ENCODE data around the gene SORBS1.

SORBS1 gene

DNA sequence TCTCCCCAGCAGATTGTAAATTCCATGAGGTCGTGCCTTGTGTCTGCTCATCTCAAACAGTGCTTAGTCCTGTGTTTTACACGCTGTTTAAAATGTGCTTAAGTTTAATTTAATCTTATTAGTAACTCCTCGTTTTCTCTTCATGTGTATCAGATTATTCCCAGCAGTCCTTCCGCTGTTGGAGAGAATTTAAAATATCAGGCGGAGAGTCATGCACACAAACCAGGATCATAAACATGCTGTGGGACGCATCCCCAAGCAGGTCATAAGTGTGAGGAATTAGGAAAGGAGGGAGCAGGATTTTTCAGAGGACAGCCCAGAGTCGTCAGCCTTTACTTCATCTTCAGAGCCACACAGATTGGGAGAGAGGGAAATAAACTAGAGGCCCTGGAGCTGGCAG is 4.2 kb upstream of the SORBS1 start:
- DNase-seq (ENCODE audit: low spot score), result no peak

GRCh38 chr10:95564291-95564690 is 3.1 kb upstream of the SORBS1 start:
- DNase-seq (ENCODE audit: low spot score), result no peak

GRCh38 chr10:95562341-95562965 is 1.3 kb upstream of the SORBS1 start:
- no peak for DNase-seq (ENCODE audit: low spot score)

DNA sequence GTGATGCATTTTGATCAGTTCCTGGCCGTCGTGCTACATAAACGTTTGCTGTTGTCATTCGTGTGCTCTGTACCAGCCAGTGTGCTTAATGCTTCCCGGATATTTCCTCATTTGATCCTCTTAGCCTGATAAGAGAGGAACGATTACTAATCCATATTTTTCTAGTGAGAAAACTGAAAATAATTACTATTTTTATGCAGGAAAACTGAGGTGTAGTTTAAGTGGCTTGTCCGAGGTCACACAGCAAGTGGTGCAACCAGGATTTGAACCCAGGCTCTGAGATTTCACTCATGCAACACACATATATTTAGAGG is 650 bp upstream of the SORBS1 start:
- no peak for DNase-seq (ENCODE audit: low spot score)

DNA sequence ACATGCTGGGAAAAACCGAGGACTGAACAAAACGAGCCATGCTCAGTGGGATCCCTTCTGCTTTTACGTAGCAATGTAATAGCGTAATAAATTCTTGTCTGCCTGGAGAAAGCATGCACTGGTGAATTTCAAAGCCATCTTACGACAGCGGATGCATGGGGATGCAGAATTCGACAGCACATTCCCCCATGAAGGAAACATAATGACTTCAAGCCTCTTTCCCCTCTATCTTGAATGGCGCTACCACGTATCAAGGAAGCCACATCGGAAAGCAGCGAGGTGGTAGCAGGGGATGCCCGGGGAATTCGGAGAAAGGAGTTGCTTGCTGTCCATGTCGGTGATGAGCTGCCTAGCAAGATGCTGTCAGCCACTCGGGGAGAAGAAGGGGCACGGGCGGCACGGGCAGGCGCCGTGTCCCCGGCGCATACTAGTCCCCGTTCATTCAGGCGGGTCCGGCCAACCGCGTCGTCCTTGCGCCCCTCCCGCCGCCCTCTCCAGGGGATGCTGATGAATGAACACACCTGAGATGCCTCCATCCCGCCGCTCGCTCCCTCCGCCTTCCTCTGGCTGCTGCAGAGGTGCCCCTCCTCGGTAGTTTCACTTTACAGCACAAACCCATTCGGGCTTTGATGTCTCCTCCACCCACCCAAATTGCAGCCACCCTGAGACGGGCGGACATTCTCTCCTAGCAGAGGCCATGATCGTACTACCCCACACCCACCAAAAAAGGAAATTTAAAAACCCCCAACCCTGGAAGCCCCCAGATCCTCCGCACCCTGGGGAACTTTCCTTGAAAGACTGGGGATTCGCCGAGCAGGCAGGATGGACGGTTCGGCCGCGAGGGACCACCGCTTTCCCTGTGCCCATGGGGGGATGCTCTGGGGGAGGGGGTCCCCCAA is 644 bp downstream of the SORBS1 start:
- DNase-seq (ENCODE audit: low spot score), result peak; percentile 31

DNA sequence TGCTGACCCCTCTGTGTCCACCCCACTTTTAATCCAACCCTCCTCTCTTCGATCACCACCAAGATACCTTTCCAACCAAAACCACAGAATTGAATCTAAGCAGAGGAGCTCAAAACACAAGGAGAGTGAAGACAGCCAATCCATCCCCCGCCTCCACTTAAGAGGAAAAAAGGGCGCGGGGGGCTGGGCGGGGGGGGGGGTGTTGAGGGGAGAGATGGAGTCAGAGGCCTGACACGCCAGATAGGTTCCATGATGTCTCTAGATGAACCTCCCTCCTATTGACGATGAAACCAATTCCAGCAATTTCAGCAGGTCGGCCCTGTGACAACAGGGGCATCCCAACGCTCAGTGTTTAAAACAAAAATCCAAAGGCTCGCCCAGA is 1.3 kb downstream of the SORBS1 start:
- DNase-seq (ENCODE audit: low spot score), result no peak

- no peak for DNase-seq (ENCODE audit: low spot score)
These were observed 1.7 kb downstream of the SORBS1 start for GRCh38 chr10:95559471-95559870.

DNA sequence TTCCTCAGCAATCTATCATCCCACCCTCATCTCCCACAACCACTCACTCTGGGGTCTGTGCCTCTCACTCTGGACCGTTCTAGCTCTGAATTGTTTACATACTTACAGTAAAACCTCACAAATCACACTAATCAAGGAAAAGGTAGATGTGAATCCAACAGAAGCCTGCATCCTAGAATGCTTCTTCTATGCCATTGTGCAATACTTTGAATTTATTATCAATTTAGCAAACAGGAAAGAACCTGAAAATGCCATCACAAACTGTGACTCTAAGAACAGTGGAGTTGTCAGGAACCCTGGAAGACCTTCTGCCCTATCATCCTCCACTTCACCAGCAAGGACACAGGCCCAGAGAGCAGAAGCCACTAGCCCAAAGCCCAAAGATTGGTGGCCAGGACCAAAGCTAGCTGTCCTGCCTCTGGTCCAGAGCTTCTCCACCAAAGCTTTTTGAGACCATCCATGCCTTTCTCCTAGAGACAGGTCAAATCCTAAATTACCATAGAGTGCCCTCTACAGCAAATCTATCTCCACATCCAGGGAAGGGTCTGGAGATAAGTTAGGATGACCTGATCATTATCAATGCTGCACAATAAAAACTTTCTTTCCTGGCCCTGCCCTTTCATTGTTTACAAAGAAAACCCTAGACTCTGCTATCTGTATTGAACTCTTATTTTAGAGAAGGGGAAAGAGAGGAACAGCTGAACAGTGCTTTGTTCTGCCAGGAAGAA is 2.4 kb downstream of the SORBS1 start:
- no peak for DNase-seq (ENCODE audit: low spot score)

GRCh38 chr10:95556994-95557767 is 4.0 kb downstream of the SORBS1 start:
- DNase-seq (ENCODE audit: low spot score), result no peak

- DNase-seq (ENCODE audit: low spot score), result no peak
These were observed 7.5 kb downstream of the SORBS1 start for GRCh38 chr10:95553674-95554073.

- no peak for DNase-seq (ENCODE audit: low spot score)
These were observed 8.4 kb downstream of the SORBS1 start for GRCh38 chr10:95552679-95553342.

- DNase-seq (ENCODE audit: low spot score), result no peak
These were observed 11.0 kb downstream of the SORBS1 start for GRCh38 chr10:95550073-95550672.

DNA sequence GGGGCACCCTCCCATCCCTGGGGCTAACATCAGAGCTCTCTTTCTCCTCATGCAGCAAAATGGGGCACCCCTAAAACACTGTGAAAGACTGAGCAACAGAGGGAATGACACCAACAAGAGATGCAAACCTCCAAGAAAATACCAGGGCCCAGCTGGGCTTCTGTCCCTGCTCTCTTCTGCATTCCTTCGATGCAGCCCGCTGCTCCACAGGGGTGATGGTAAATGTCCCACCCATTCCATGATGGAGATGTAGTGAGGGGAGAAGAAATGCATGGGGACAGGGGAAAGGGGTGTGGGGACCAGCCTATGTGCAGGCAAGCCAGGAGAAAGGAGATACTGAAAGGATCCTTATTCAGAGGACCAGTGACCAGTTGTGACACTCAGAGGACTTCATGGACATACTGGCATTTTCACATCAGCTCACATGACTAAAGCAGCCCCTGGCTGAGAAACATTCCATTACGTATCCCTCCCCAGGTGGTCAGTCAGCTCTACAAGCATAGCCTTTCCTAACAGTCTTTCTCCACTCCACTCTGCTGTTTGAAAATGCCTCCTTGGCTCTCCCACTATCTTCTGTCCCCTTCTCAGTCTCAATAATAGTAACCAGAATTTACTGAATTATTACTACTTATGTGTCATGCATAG is 13.3 kb downstream of the SORBS1 start:
- DNase-seq (ENCODE audit: low spot score), result no peak

DNA sequence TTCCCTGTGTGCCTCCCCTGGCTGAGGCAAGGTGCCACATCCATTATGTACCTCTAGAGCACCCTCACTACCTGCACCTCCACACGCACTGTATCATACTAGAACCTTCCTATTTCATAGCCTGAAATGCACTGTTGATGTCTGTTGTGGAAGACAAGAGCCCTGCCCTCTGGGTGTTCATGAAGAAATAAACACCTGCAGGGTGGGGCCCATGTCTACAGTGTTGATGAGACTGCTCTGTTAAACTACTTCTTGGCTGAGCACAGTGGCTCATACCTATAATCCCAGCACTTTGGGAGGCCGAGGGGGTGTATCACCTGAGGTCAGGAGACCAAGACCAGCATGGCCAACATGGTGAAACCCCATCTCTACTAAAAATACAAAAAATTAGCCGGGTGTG is 14.0 kb downstream of the SORBS1 start:
- DNase-seq (ENCODE audit: low spot score), result no peak

DNA sequence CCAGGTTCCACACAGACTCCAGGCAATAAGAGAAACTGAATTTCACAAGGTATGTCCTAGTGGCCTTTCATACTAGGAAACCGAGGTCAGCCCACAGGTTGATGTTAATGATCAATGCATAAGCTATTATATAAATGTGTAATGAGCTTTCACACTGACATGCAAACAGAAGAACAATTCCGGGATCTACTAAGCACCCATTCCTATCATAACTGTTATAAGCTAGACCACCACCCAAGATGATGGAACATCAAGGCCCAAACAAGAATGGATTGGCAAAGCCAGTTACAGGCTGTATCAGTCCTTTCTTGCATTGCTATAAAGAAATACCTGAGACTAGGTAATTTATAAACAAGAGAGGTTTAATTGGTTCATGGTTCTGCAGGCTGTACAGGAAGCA is 15.2 kb downstream of the SORBS1 start:
- no peak for DNase-seq (ENCODE audit: low spot score)

GRCh38 chr10:95544783-95545500 is 16.2 kb downstream of the SORBS1 start:
- no peak for DNase-seq (ENCODE audit: low spot score)

GRCh38 chr10:95543459-95543858 is 17.7 kb downstream of the SORBS1 start:
- DNase-seq (ENCODE audit: low spot score), result no peak

GRCh38 chr10:95542761-95543160 is 18.4 kb downstream of the SORBS1 start:
- DNase-seq (ENCODE audit: low spot score), result no peak

DNA sequence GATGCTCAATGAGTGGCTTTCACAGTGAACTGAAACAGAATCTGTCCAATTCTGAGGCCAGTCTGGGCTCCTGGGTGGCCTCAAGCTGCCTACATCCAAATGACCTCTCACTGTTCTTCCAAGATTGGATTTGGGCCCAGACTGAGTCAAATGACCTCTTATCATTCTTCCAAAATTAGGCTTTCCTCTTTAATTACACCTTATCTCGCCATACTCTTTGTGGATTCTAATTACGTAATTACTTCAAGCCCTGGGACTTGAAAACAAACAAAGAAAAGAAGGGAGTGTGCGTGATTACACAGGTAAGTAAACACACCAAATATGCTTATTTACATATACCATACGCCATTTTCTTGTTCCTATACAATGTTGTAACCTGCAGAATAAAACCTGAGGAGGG is 18.8 kb downstream of the SORBS1 start:
- DNase-seq (ENCODE audit: low spot score), result no peak

DNA sequence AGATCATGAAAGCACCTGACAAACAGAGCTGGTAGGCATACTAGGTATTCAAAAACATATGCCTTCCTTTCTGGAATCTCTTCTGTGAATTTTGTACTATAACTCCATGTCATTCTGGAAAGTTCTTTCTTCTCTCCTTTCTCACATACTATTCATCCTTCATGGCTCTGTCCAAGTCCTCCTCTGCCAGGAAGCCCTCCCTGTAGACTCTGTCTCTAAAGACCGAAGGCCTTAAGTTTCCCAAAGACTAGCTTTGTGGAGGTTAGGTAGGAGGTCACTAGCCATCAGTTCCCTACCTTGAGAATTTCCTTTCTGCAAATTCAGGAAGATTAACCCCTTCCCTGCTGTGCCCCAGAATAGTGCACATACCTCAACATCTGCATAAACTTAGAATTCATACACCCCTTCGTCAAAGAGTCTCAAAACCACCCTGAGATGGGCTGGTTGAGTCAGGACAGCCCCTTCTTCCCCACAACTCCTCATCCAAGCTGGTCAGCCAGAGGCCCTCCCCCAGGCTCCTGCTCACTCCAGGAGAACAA is 20.6 kb downstream of the SORBS1 start:
- no peak for DNase-seq (ENCODE audit: low spot score)
